A673 (cell line): ENCODE data around the gene CMTM7. TPM values are rescaled to one million over a fixed set of nuclear protein-coding genes. Genes with fewer than 3 reads are reported as not detected.
"Not testable (repeated sequence)": the region's sequence is repeated elsewhere in the genome, so short reads cannot be mapped to it uniquely, and the experiment has no call there.

Experiments used
- BruUV-seq: library from RNA; stranded (reverse); fragments of 400-500 nt; replicated peaks from 2 replicates; lab custom pipeline; 2021; lab: Mats Ljungman, UMichigan
- CTCF ChIA-PET: fragments of 300-600 bp; sonication (Branson Sonifier 250); formaldehyde crosslinking; loops from one replicate; lab custom pipeline; 2022; ENCODE audit warnings: antibody characterized with exemption; lab: Charles Lee
- POLR2A ChIA-PET: fragments of 300-600 bp; sonication (Branson Sonifier 250); formaldehyde crosslinking; loops from one replicate; lab custom pipeline; 2022; ENCODE audit warnings: antibody characterized with exemption; ENCODE audit not compliant: low non-redundant PET; lab: Charles Lee
- DNase-seq: peaks from one replicate; pipeline ENCODE4 v3.0.0-alpha.2; 2015; ENCODE audit warnings: low spot score
- H3K27ac ChIP-seq: fragments of 200-600 bp; sonication (generic); 2 replicates; pipeline ENCODE4 v1.5.1; 2016; ENCODE audit warnings: mixed run types, low read depth, mild to moderate bottlenecking, mixed read lengths, antibody characterized with exemption, low read length; ENCODE audit not compliant: poor library complexity, severe bottlenecking
- H3K27me3 ChIP-seq: fragments of 200-600 bp; sonication (generic); replicated peaks from 2 replicates; pipeline ENCODE4 v1.6.1; 2017; ENCODE audit warnings: mixed run types, low read depth, mild to moderate bottlenecking, mixed read lengths, antibody characterized with exemption, low read length; ENCODE audit not compliant: insufficient read depth, poor library complexity
- H3K36me3 ChIP-seq: fragments of 200-600 bp; sonication (generic); 2 replicates; pipeline ENCODE4 v1.6.1; 2016; ENCODE audit warnings: mixed run types, mild to moderate bottlenecking, mixed read lengths, antibody characterized with exemption, low read length; ENCODE audit not compliant: insufficient read depth, poor library complexity, severe bottlenecking
- H3K4me1 ChIP-seq: fragments of 200-600 bp; sonication (generic); 2 replicates; pipeline ENCODE4 v1.6.1; 2017; ENCODE audit warnings: mixed run types, mild to moderate bottlenecking, mixed read lengths, antibody characterized with exemption, low read length; ENCODE audit not compliant: insufficient read depth, poor library complexity, severe bottlenecking
- H3K4me3 ChIP-seq: fragments of 200-600 bp; sonication (generic); 2 replicates; pipeline ENCODE4 v1.5.1; 2016; ENCODE audit warnings: low read depth, mixed run types, mild to moderate bottlenecking, mixed read lengths, low read length; ENCODE audit not compliant: poor library complexity, severe bottlenecking
- H3K9me3 ChIP-seq: fragments of 200-600 bp; sonication (generic); 2 replicates; pipeline ENCODE4 v1.6.1; 2016; ENCODE audit warnings: mixed run types, low read depth, mild to moderate bottlenecking, mixed read lengths, antibody characterized with exemption, low read length; ENCODE audit not compliant: poor library complexity, severe bottlenecking
- EZH2 ChIP-seq: fragments of 200-600 bp; sonication (generic); IDR thresholded peaks from 2 replicates; pipeline ENCODE4 v1.6.1; 2017; ENCODE audit warnings: borderline replicate concordance, low read depth, mild to moderate bottlenecking, mixed read lengths, antibody characterized with exemption, low read length; ENCODE audit not compliant: poor library complexity, severe bottlenecking
- intact Hi-C: fragments of 100-400 bp; cut with micrococcal nuclease; formaldehyde crosslinking; loops from one replicate; pipeline ENCODE4 v1.10.0; 2022; ENCODE audit not compliant: unreplicated experiment
- total RNA-seq: library from RNA; stranded (reverse); gene quantifications from 2 replicates; pipeline ENCODE4 v1.2.3, GENCODE V29; 2021
- TF ChIP-seq, protein P1 (sequence below): fragments of 300-800, 200-600 bp; sonication (generic); conservative IDR thresholded peaks from 2 replicates; pipeline ENCODE4 v1.5.1; 2017; ENCODE audit warnings: low read depth, mild to moderate bottlenecking, antibody characterized with exemption, low read length, moderate library complexity, mixed read lengths

CMTM7 gene
- total RNA-seq, 1 experiment from 2014 or later = not detected

- POLR2A ChIA-PET = no interaction called here
- Histone ChIP-seq H3K27ac (no peak overlapping the region), H3K4me1 (no peaks in the 10 kb centered on the region), H3K36me3 (no peaks in the 10 kb centered on the region), H3K4me3 (no peak overlapping the region), H3K9me3 (no peaks in the 10 kb centered on the region), H3K27me3 (peaks cover 18% of the 10 kb centered on the region)
- intact Hi-C loops = no loop called here
- TF ChIP-seq, protein P1, sequence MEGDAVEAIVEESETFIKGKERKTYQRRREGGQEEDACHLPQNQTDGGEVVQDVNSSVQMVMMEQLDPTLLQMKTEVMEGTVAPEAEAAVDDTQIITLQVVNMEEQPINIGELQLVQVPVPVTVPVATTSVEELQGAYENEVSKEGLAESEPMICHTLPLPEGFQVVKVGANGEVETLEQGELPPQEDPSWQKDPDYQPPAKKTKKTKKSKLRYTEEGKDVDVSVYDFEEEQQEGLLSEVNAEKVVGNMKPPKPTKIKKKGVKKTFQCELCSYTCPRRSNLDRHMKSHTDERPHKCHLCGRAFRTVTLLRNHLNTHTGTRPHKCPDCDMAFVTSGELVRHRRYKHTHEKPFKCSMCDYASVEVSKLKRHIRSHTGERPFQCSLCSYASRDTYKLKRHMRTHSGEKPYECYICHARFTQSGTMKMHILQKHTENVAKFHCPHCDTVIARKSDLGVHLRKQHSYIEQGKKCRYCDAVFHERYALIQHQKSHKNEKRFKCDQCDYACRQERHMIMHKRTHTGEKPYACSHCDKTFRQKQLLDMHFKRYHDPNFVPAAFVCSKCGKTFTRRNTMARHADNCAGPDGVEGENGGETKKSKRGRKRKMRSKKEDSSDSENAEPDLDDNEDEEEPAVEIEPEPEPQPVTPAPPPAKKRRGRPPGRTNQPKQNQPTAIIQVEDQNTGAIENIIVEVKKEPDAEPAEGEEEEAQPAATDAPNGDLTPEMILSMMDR = no peak
- no peak for TF ChIP-seq EZH2
- no peak for DNase-seq
- CTCF ChIA-PET = no interaction called here
- no TSS peak for BruUV-seq
Observed at GRCh38 chr3:32387512-32387911, 4.1 kb upstream of the CMTM7 start.

DNA sequence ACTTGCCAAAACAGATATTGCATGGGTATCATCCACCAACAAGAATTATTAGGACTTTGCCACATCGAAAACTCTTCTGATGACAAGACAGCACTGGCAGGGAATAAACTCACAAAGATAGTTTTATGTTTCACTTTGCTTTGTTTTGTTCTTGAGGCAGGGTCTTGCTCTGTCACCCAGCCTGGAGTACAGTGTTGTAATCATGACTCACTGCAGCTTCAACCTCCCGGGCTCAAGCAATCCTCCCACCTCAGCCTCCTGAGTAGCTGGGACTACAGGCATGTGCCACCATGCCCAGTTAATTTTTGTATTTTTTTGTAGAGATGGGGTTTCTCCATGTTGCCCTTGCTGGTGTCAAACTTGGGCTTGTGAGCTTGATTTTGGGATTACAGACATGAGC lies 2.1 kb upstream of the CMTM7 start:
- POLR2A ChIA-PET, BruUV-seq, H3K9me3 ChIP-seq, H3K4me3 ChIP-seq, DNase-seq, H3K27ac ChIP-seq, H3K4me1 ChIP-seq, H3K36me3 ChIP-seq, intact Hi-C loops: not testable (repeated sequence)
- H3K27me3 ChIP-seq = peaks cover 27% of the 10 kb centered on the region
- CTCF ChIA-PET = interaction anchor here (0.6 kb wide), 1 partner anchor 1581 kb away, joined by 3 read pairs; no protein-coding TSS in a partner anchor

DNA sequence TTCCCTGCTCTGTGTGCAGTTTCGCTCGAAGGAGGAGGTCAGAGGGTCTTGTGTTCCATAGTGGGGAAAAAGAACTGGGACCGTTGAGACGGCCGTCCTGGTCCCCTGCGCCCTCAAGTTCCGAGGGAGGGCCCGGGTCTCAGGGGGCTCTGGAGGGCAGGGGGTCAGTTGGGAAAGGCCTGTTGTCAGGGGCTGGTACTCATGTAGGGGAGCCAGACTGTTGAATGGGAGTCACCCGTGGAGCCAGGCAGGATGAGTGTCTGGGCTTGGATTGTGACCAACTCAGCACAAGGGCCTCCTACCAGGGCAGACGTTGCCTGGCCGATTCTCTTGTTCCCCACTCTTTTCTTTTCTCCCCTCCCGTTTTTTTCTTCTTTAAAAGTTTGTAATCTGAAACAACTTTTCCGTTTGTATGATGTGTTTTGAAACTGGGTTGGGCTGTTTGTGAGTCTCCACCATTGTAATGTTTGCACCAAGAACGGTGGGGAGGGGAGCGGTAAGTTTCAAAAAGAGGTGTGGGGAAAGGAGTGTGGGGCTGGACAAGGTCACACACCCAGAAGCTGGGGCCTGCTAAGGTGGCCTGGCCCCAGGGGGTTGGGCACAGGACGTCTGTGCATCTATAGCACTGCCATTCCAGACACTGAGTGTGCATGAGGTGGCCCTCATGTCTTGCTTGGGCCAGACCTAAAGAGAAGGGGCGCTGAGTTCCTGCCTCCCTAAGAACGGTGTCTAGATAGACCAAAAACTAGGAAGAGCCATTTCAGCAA lies 1.1 kb downstream of the CMTM7 start:
- DNase-seq = no peak
- no TSS peak for BruUV-seq
- peak overlapping the region; percentile 41 for H3K4me3 ChIP-seq

More for the DNA sequence above, 1.1 kb downstream of the CMTM7 start:
- ChIA-PET CTCF (no interaction called here), POLR2A (no interaction called here)
- peaks cover 27% of the 10 kb centered on the region for H3K27me3 ChIP-seq
- H3K9me3 ChIP-seq = no peaks in the 10 kb centered on the region
- TF ChIP-seq, protein P1 = no peak
- no peak for TF ChIP-seq EZH2
- H3K4me1 ChIP-seq = no peaks in the 10 kb centered on the region
- H3K27ac ChIP-seq = no peak overlapping the region
- intact Hi-C loops = no loop called here
- no peaks in the 10 kb centered on the region for H3K36me3 ChIP-seq
